ENCODE measurements around the gene SIGLEC15.

- TF ChIP-seq CTCF (IDR thresholded peaks at IDR 0.05) (no peak), ZFP36 (IDR thresholded peaks at IDR 0.05; ENCODE audit: borderline replicate concordance, partially characterized antibody) (no peak), POLR2A (IDR thresholded peaks at IDR 0.05; ENCODE audit: low read length) (no peak)
These were observed 19.9 kb upstream of the SIGLEC15 start for GRCh38 chr18:45805551-45805950.
